ENCODE measurements around the gene NDFIP2. TPM values are rescaled to one million over a fixed set of nuclear protein-coding genes. Genes with fewer than 3 reads are reported as not detected.

NDFIP2 gene
- total and polyA plus RNA-seq, 7 donors, result 14.7 to 48.2 (median 28.3) TPM

- 88 to 93% (median 89%) methylated on average over 4 of the region's 4 CpGs for WGBS, 3 donors
- intact Hi-C loops (cut with DNase I), result loop anchor here in 1 of 2 donors (5.0 kb wide), 1 partner anchor 130 kb away; no protein-coding TSS in a partner anchor
- H3K27ac ChIP-seq, result no peak overlapping the region
- H3K36me3 ChIP-seq (ENCODE audit: insufficient read depth in 1 of 2, low read depth in 1 of 2), result peaks cover 0 to 2% of the 10 kb centered on the region in 2 donors
- DNase-seq (no peak), ATAC-seq (no peak)
- H3K4me1 ChIP-seq, result no peaks in the 10 kb centered on the region
- H3K4me3 ChIP-seq, result no peak overlapping the region
- no peaks in the 10 kb centered on the region for H3K27me3 ChIP-seq (ENCODE audit: insufficient read depth in 3 of 3, low read length in 2 of 3)
- H3K9me3 ChIP-seq, result no peaks in the 10 kb centered on the region
- no peak for TF ChIP-seq CTCF (IDR thresholded peaks at IDR 0.05)
Observed at GRCh38 chr13:79547211-79548195, 66.5 kb downstream of the NDFIP2 start.

GRCh38 chr13:79548902-79549301 lies 67.9 kb downstream of the NDFIP2 start:
- Histone ChIP-seq H3K36me3 (ENCODE audit: insufficient read depth in 1 of 2, low read depth in 1 of 2) (peaks cover 0 to 4% of the 10 kb centered on the region in 2 donors), H3K4me3 (no peak overlapping the region), H3K27ac (no peak overlapping the region), H3K9me3 (no peaks in the 10 kb centered on the region), H3K4me1 (no peaks in the 10 kb centered on the region), H3K27me3 (ENCODE audit: insufficient read depth in 3 of 3, low read length in 2 of 3) (no peaks in the 10 kb centered on the region)
- intact Hi-C loops (cut with DNase I), result loop anchor here in 1 of 2 donors (5.0 kb wide), 1 partner anchor 128 kb away; no protein-coding TSS in a partner anchor
- DNase-seq (no peak), ATAC-seq (no peak)
- TF ChIP-seq CTCF (IDR thresholded peaks at IDR 0.05), result peak; percentile 8

- 76 to 90% (median 87%) methylated on average over 2 of the region's 2 CpGs for WGBS, 3 donors
- ATAC-seq (no peak), DNase-seq (no peak)
- Histone ChIP-seq H3K4me1 (no peaks in the 10 kb centered on the region), H3K4me3 (no peak overlapping the region), H3K27ac (no peak overlapping the region), H3K9me3 (no peaks in the 10 kb centered on the region), H3K36me3 (ENCODE audit: insufficient read depth in 1 of 2, low read depth in 1 of 2) (peaks cover 2 to 4% of the 10 kb centered on the region in 2 donors), H3K27me3 (ENCODE audit: insufficient read depth in 3 of 3, low read length in 2 of 3) (no peaks in the 10 kb centered on the region)
- intact Hi-C loops (cut with DNase I), result loop anchor here in 1 of 2 donors (5.0 kb wide), 1 partner anchor 128 kb away; no protein-coding TSS in a partner anchor
- TF ChIP-seq CTCF (IDR thresholded peaks at IDR 0.05), result no peak
Observed at GRCh38 chr13:79549355-79550106, 68.6 kb downstream of the NDFIP2 start.

- 95 to 99% (median 99%) methylated on average over 2 of the region's 2 CpGs for WGBS, 3 donors
- Histone ChIP-seq H3K4me3 (no peak overlapping the region), H3K27ac (no peak overlapping the region), H3K27me3 (ENCODE audit: insufficient read depth in 3 of 3, low read length in 2 of 3) (no peaks in the 10 kb centered on the region), H3K4me1 (no peaks in the 10 kb centered on the region), H3K9me3 (peaks cover 3% of the 10 kb centered on the region), H3K36me3 (ENCODE audit: insufficient read depth in 1 of 2, low read depth in 1 of 2) (peaks cover under 1 to 2% of the 10 kb centered on the region in 2 donors)
- ATAC-seq (no peak), DNase-seq (no peak)
- intact Hi-C loops (cut with DNase I), result no loop called here
- TF ChIP-seq CTCF (IDR thresholded peaks at IDR 0.05), result no peak
Observed at GRCh38 chr13:79557666-79558065, 76.7 kb downstream of the NDFIP2 start.

Data from psoas muscle (tissue), 8 donors.